H9 (cell line): Measurements from ENCODE around the gene IGF2BP2. TPM values are rescaled to one million over a fixed set of nuclear protein-coding genes. Genes with fewer than 3 reads are reported as not detected.
A peak's percentile ranks its signal among the peaks of the same experiment; 100 is the strongest.

Source experiments
- DNase-seq: peaks from one replicate; pipeline ENCODE4 v3.0.0-alpha.2; 2017
- H2AFZ ChIP-seq: one replicate; pipeline ENCODE4 v1.6.1; 2013; ENCODE audit warnings: mild to moderate bottlenecking, low read length, control low read depth, moderate library complexity
- H2AK5ac ChIP-seq: 2 replicates; pipeline ENCODE4 v1.6.1; 2013; ENCODE audit warnings: low read length, control low read depth, mixed read lengths; ENCODE audit not compliant: insufficient read length
- H2BK120ac ChIP-seq: one replicate; pipeline ENCODE4 v1.6.1; 2013; ENCODE audit warnings: low read depth, mild to moderate bottlenecking, low read length, control low read depth, inconsistent platforms; ENCODE audit not compliant: poor library complexity, severe bottlenecking
- H2BK12ac ChIP-seq: 2 replicates; pipeline ENCODE4 v1.6.1; 2013; ENCODE audit warnings: low read length, control low read depth, mixed read lengths, low read depth; ENCODE audit not compliant: insufficient read length
- H2BK15ac ChIP-seq: 2 replicates; pipeline ENCODE4 v1.6.1; 2013; ENCODE audit warnings: low read depth, low read length, control low read depth
- H2BK20ac ChIP-seq: one replicate; pipeline ENCODE4 v1.6.1; 2013; ENCODE audit warnings: low read depth, mild to moderate bottlenecking, low read length, control low read depth, inconsistent platforms; ENCODE audit not compliant: poor library complexity, severe bottlenecking
- H2BK5ac ChIP-seq: 2 replicates; pipeline ENCODE4 v1.6.1; 2013; ENCODE audit warnings: low read length, control low read depth, mixed read lengths; ENCODE audit not compliant: insufficient read length
- H3K14ac ChIP-seq: 2 replicates; pipeline ENCODE4 v1.6.1; 2013; ENCODE audit warnings: low read length, control low read depth; ENCODE audit not compliant: insufficient read depth
- H3K18ac ChIP-seq: 2 replicates; pipeline ENCODE4 v1.6.1; 2013; ENCODE audit warnings: low read depth, mild to moderate bottlenecking, mixed read lengths, low read length, control low read depth; ENCODE audit not compliant: insufficient read length
- H3K23ac ChIP-seq: 2 replicates; pipeline ENCODE4 v1.6.1; 2013; ENCODE audit warnings: low read length, control low read depth, mixed read lengths, low read depth; ENCODE audit not compliant: insufficient read length
- H3K23me2 ChIP-seq: 2 replicates; pipeline ENCODE4 v1.6.1; 2013; ENCODE audit warnings: low read depth, mild to moderate bottlenecking, mixed read lengths, low read length, control low read depth; ENCODE audit not compliant: insufficient read length, poor library complexity, severe bottlenecking
- H3K27ac ChIP-seq: 2 replicates; pipeline ENCODE4 v1.5.1; 2013; ENCODE audit warnings: low read length, control low read depth, mixed read lengths, low read depth; ENCODE audit not compliant: insufficient read length
- H3K27me3 ChIP-seq: 2 replicates; pipeline ENCODE4 v1.6.1; 2013; ENCODE audit warnings: low read length, control low read depth, inconsistent platforms; ENCODE audit not compliant: insufficient read depth
- H3K4ac ChIP-seq: 2 replicates; pipeline ENCODE4 v1.6.1; 2013; ENCODE audit warnings: low read depth, mild to moderate bottlenecking, control low read depth, inconsistent platforms, low read length, moderate library complexity
- H3K4me1 ChIP-seq: 2 replicates; pipeline ENCODE4 v1.6.1; 2013; ENCODE audit warnings: low read length, control low read depth, inconsistent platforms; ENCODE audit not compliant: insufficient read depth
- H3K4me2 ChIP-seq: 2 replicates; pipeline ENCODE4 v1.6.1; 2013; ENCODE audit warnings: low read length, control low read depth, mixed read lengths; ENCODE audit not compliant: insufficient read length, insufficient read depth
- H3K56ac ChIP-seq: 2 replicates; pipeline ENCODE4 v1.6.1; 2013; ENCODE audit warnings: low read depth, mild to moderate bottlenecking, mixed read lengths, low read length, control low read depth; ENCODE audit not compliant: insufficient read length
- H3K79me1 ChIP-seq: 2 replicates; pipeline ENCODE4 v1.6.1; 2013; ENCODE audit warnings: low read depth, mild to moderate bottlenecking, moderate library complexity, low read length, control low read depth, inconsistent platforms; ENCODE audit not compliant: insufficient read depth, poor library complexity, severe bottlenecking
- H3K79me2 ChIP-seq: 2 replicates; pipeline ENCODE4 v1.6.1; 2013; ENCODE audit warnings: low read length, control low read depth, inconsistent platforms; ENCODE audit not compliant: insufficient read depth
- H3K9ac ChIP-seq: 2 replicates; pipeline ENCODE4 v1.6.1; 2013; ENCODE audit warnings: low read length, control low read depth, mixed read lengths; ENCODE audit not compliant: insufficient read length; ENCODE audit errors: extremely low read depth
- H3K9me3 ChIP-seq: one replicate; pipeline ENCODE4 v1.6.1; 2013; ENCODE audit warnings: low read depth, low read length, inconsistent platforms; ENCODE audit not compliant: control insufficient read depth
- H3T11ph ChIP-seq: one replicate; pipeline ENCODE4 v1.6.1; 2013; ENCODE audit warnings: mild to moderate bottlenecking, low read length, control low read depth, inconsistent platforms
- H4K20me1 ChIP-seq: one replicate; pipeline ENCODE4 v1.6.1; 2013; ENCODE audit not compliant: control insufficient read depth, insufficient read length, insufficient read depth
- H4K5ac ChIP-seq: 2 replicates; pipeline ENCODE4 v1.6.1; 2013; ENCODE audit warnings: low read depth, mild to moderate bottlenecking, mixed read lengths, low read length, control low read depth; ENCODE audit not compliant: insufficient read length
- H4K8ac ChIP-seq: replicated peaks from 2 replicates; pipeline ENCODE4 v1.6.1; 2013; ENCODE audit warnings: low read length, control low read depth, mixed read lengths, low read depth; ENCODE audit not compliant: insufficient read length
- H4K91ac ChIP-seq: 2 replicates; pipeline ENCODE4 v1.6.1; 2013; ENCODE audit warnings: low read depth, mild to moderate bottlenecking, moderate library complexity, mixed read lengths, low read length, control low read depth; ENCODE audit not compliant: insufficient read length
- H3K27ac Mint-ChIP-seq, 3 experiments: 2 replicates in 2 of 3; 3 replicates in 1 of 3; pipeline ENCODE4 v1.8.0; 2020 to 2021; ENCODE audit warnings: mixed read lengths in 3 of 3, mild to moderate bottlenecking in 1 of 3, moderate library complexity in 1 of 3
- H3K27me3 Mint-ChIP-seq: 2 replicates; pipeline ENCODE4 v1.8.0; 2021; ENCODE audit warnings: low read depth, mild to moderate bottlenecking, moderate library complexity, mixed read lengths
- H3K36me3 Mint-ChIP-seq, 3 experiments: 2 replicates in 2 of 3; 3 replicates in 1 of 3; pipeline ENCODE4 v1.8.0; 2020 to 2021; ENCODE audit warnings: low read depth in 3 of 3, mixed read lengths in 3 of 3; ENCODE audit not compliant: insufficient read depth in 1 of 3
- H3K4me1 Mint-ChIP-seq, 2 experiments: 2 replicates each; pipeline ENCODE4 v1.8.0; 2020; ENCODE audit warnings: mixed read lengths in 2 of 2
- H3K4me3 Mint-ChIP-seq, 2 experiments: 2 replicates in 1 of 2; 3 replicates in 1 of 2; pipeline ENCODE4 v1.8.0; 2020 to 2021; ENCODE audit warnings: mild to moderate bottlenecking in 2 of 2, mixed read lengths in 2 of 2, moderate library complexity in 1 of 2
- H3K9me3 Mint-ChIP-seq, 2 experiments: 2 replicates in 1 of 2; 3 replicates in 1 of 2; pipeline ENCODE4 v1.8.0; 2020; ENCODE audit warnings: mild to moderate bottlenecking in 2 of 2, mixed read lengths in 2 of 2, moderate library complexity in 1 of 2
- CTCF ChIP-seq: fragments of 200-600 bp; sonication (generic); conservative IDR thresholded peaks from 3 replicates; pipeline ENCODE4 v1.8.0; 2021; ENCODE audit warnings: antibody characterized with exemption, mild to moderate bottlenecking
- WGBS: extraction: QIAGEN DNeasy Blood & Tissue Kit; methylation state at CpG from one replicate; pipeline ENCODE4 v1.1.7; 2013; ENCODE audit warnings: missing lambda C conversion rate, low lambda C conversion rate, mixed read lengths; ENCODE audit not compliant: insufficient read length; ENCODE audit errors: extremely low coverage; 5-methylcytosine and 5-hydroxymethylcytosine counted together
- total RNA-seq: library from RNA; stranded (reverse); gene quantifications from 2 replicates; pipeline ENCODE4 v1.2.1, GENCODE V29; 2021

Gene IGF2BP2
- total RNA-seq, 1 experiment from 2014 or later: 130 TPM

GRCh38 chr3:185651971-185652370, 172.9 kb downstream of the IGF2BP2 start:
- no CpG with 5 or more reads among the region's 9 CpGs for WGBS
- peaks cover 43 to 91% (median 89%) of the 10 kb centered on the region in 3 experiments for H3K36me3 Mint-ChIP-seq
- H3K4me3 Mint-ChIP-seq: no peak overlapping the region

More at GRCh38 chr3:185651971-185652370, 172.9 kb downstream of the IGF2BP2 start:
- no peak overlapping the region for H3K4me2 ChIP-seq
- TF ChIP-seq CTCF: no peak
- no peaks in the 10 kb centered on the region for H3K27me3 ChIP-seq
- no peak overlapping the region for H2BK20ac ChIP-seq
- no peak overlapping the region for H2BK5ac ChIP-seq
- no peak overlapping the region for H2BK120ac ChIP-seq
- H3K9me3 ChIP-seq: no peaks in the 10 kb centered on the region
- H4K8ac ChIP-seq: no peak overlapping the region
- Mint-ChIP-seq H3K27me3 (peaks cover 3% of the 10 kb centered on the region; the same call in 1 of the 2 replicates), H3K9me3 (no peaks in the 10 kb centered on the region), H3K27ac (0 out of 7 replicates have a peak overlapping the region, but pooled peaks of 1 of the 3 experiments have one; percentile 50), H3K4me1 (peaks cover 11 to 17% of the 10 kb centered on the region in 2 experiments)
- DNase-seq: no peak
- H3K79me2 ChIP-seq: no peaks in the 10 kb centered on the region
- no peak overlapping the region for H3K9ac ChIP-seq
- no peaks in the 10 kb centered on the region for H4K20me1 ChIP-seq
- H3K79me1 ChIP-seq: no peaks in the 10 kb centered on the region
- no peak overlapping the region for H2BK12ac ChIP-seq
- H3K23ac ChIP-seq: no peak overlapping the region
- H2AK5ac ChIP-seq: no peak overlapping the region
- H3T11ph ChIP-seq: no peak overlapping the region
- H3K18ac ChIP-seq: no peak overlapping the region
- H2AFZ ChIP-seq: no peak overlapping the region
- H3K27ac ChIP-seq: no peak overlapping the region
- H3K14ac ChIP-seq: no peak overlapping the region; the same call in 1 of the 2 replicates
- no peaks in the 10 kb centered on the region for H3K4me1 ChIP-seq
- H3K4ac ChIP-seq: no peak overlapping the region
- no peak overlapping the region for H4K5ac ChIP-seq
- H3K23me2 ChIP-seq: no peaks in the 10 kb centered on the region
- no peak overlapping the region for H2BK15ac ChIP-seq
- no peak overlapping the region for H3K56ac ChIP-seq
- no peak overlapping the region for H4K91ac ChIP-seq
